Karpas-422 (cell line): ENCODE results near the gene ZNF32. TPM values are rescaled to one million over a fixed set of nuclear protein-coding genes. Genes with fewer than 3 reads are reported as not detected.
A peak's percentile ranks its signal among the peaks of the same experiment; 100 is the strongest.

Experiments
- DNase-seq: peaks from one replicate; pipeline ENCODE4 v3.0.0-alpha.2; 2015
- H2AFZ ChIP-seq: fragments of 200-600 bp; sonication (generic); 2 replicates; pipeline ENCODE4 v1.6.1; 2014; ENCODE audit warnings: antibody characterized with exemption, low read length, mixed read lengths
- H3K27ac ChIP-seq: fragments of 200-600 bp; sonication (generic); 2 replicates; pipeline ENCODE4 v1.5.1; 2014; ENCODE audit warnings: mild to moderate bottlenecking, low read length, moderate library complexity
- H3K27me3 ChIP-seq: fragments of 200-600 bp; sonication (generic); 2 replicates; pipeline ENCODE4 v1.6.1; 2014; ENCODE audit warnings: low read length, mixed read lengths
- H3K36me3 ChIP-seq: fragments of 200-600 bp; sonication (generic); 2 replicates; pipeline ENCODE4 v1.6.1; 2014; ENCODE audit warnings: low read length, mixed read lengths; ENCODE audit not compliant: insufficient read depth
- H3K4me1 ChIP-seq: fragments of 200-600 bp; sonication (generic); 2 replicates; pipeline ENCODE4 v1.6.1; 2014; ENCODE audit warnings: mild to moderate bottlenecking, low read length, mixed read lengths
- H3K4me2 ChIP-seq: fragments of 200-600 bp; sonication (generic); 2 replicates; pipeline ENCODE4 v1.6.1; 2014; ENCODE audit warnings: low read length, low read depth, mild to moderate bottlenecking; ENCODE audit not compliant: poor library complexity, severe bottlenecking
- H3K4me3 ChIP-seq: fragments of 200-600 bp; sonication (generic); 2 replicates; pipeline ENCODE4 v1.5.1; 2014; ENCODE audit warnings: mild to moderate bottlenecking, antibody characterized with exemption, low read length, mixed read lengths
- H3K79me2 ChIP-seq: fragments of 200-600 bp; sonication (generic); 2 replicates; pipeline ENCODE4 v1.6.1; 2014; ENCODE audit warnings: mild to moderate bottlenecking, low read length, mixed read lengths
- H3K9ac ChIP-seq: fragments of 200-600 bp; sonication (generic); 2 replicates; pipeline ENCODE4 v1.6.0; 2014; ENCODE audit warnings: low read length
- H3K9me2 ChIP-seq: fragments of 200-600 bp; sonication (generic), shearing (Covaris generic); replicated peaks from 2 replicates; pipeline ENCODE4 v1.6.0; 2014; ENCODE audit warnings: mild to moderate bottlenecking, low read length, moderate library complexity; ENCODE audit not compliant: insufficient read depth
- H3K9me3 ChIP-seq: fragments of 300-700, 200-600 bp; sonication (generic); 2 replicates; pipeline ENCODE4 v1.6.1; 2014; ENCODE audit warnings: low read length, mixed read lengths
- H4K20me1 ChIP-seq: fragments of 200-600 bp; sonication (generic); 2 replicates; pipeline ENCODE4 v1.6.1; 2014; ENCODE audit warnings: mild to moderate bottlenecking, antibody characterized with exemption, low read length, low read depth; ENCODE audit not compliant: insufficient read depth
- total RNA-seq: library from RNA; depleted of rRNA; stranded (reverse); fragments of >200 nt; shearing (Covaris generic); gene quantifications from 2 replicates; pipeline ENCODE4 v1.2.3, GENCODE V29; 2014; ENCODE audit warnings: low replicate concordance

ZNF32 gene
- total RNA-seq, 1 experiment from 2014 or later: 30.3 TPM

GRCh38 chr10:43692051-43692825 is 43.6 kb upstream of the ZNF32 start:
- H3K36me3 ChIP-seq: no peaks in the 10 kb centered on the region
- no peaks in the 10 kb centered on the region for H4K20me1 ChIP-seq
- H3K9me2 ChIP-seq: no peaks in the 10 kb centered on the region
- no peak overlapping the region for H3K4me2 ChIP-seq
- DNase-seq: no peak
- H3K27me3 ChIP-seq: no peaks in the 10 kb centered on the region
- no peak overlapping the region for H3K27ac ChIP-seq
- no peak overlapping the region for H2AFZ ChIP-seq
- H3K4me3 ChIP-seq: no peak overlapping the region
- H3K9me3 ChIP-seq: no peaks in the 10 kb centered on the region
- no peak overlapping the region for H3K9ac ChIP-seq
- H3K79me2 ChIP-seq: no peaks in the 10 kb centered on the region
- H3K4me1 ChIP-seq: peaks cover 5% of the 10 kb centered on the region; the same call in 1 of the 2 replicates

GRCh38 chr10:43691485-43691884 is 42.8 kb upstream of the ZNF32 start:
- Histone ChIP-seq H3K4me1 (peaks cover 5% of the 10 kb centered on the region; the same call in 1 of the 2 replicates), H3K79me2 (no peaks in the 10 kb centered on the region), H3K36me3 (no peaks in the 10 kb centered on the region), H4K20me1 (no peaks in the 10 kb centered on the region), H3K4me2 (no peak overlapping the region), H3K9me2 (no peaks in the 10 kb centered on the region), H3K9ac (no peak overlapping the region), H3K9me3 (no peaks in the 10 kb centered on the region), H3K27me3 (no peaks in the 10 kb centered on the region), H3K27ac (no peak overlapping the region), H3K4me3 (no peak overlapping the region), H2AFZ (no peak overlapping the region)
- DNase-seq: no peak

GRCh38 chr10:43689955-43690771 is 41.5 kb upstream of the ZNF32 start:
- no peak overlapping the region for H3K4me3 ChIP-seq

GRCh38 chr10:43689618-43689954 is 40.9 kb upstream of the ZNF32 start:
- Histone ChIP-seq H2AFZ (no peak overlapping the region), H3K79me2 (no peaks in the 10 kb centered on the region), H3K4me1 (peaks cover 5% of the 10 kb centered on the region; the same call in 1 of the 2 replicates), H3K4me3 (no peak overlapping the region), H3K9me3 (no peaks in the 10 kb centered on the region), H3K9ac (no peak overlapping the region), H3K36me3 (no peaks in the 10 kb centered on the region), H3K27ac (no peak overlapping the region), H3K9me2 (no peaks in the 10 kb centered on the region), H4K20me1 (no peaks in the 10 kb centered on the region), H3K27me3 (no peaks in the 10 kb centered on the region), H3K4me2 (peak overlapping the region; percentile 20)
- no peak for DNase-seq

More at GRCh38 chr10:43689955-43690771, 41.5 kb upstream of the ZNF32 start:
- DNase-seq: peak; percentile 89
- Histone ChIP-seq H2AFZ (no peak overlapping the region), H3K27me3 (no peaks in the 10 kb centered on the region), H3K9ac (0 out of 2 replicates have a peak overlapping the region, but pooled peaks have one; percentile 4), H3K4me1 (peaks cover 5% of the 10 kb centered on the region; the same call in 1 of the 2 replicates), H3K9me3 (no peaks in the 10 kb centered on the region), H3K36me3 (no peaks in the 10 kb centered on the region), H3K27ac (no peak overlapping the region), H3K4me2 (peak overlapping the region; percentile 20), H3K79me2 (no peaks in the 10 kb centered on the region), H3K9me2 (no peaks in the 10 kb centered on the region), H4K20me1 (no peaks in the 10 kb centered on the region)

- H3K79me2 ChIP-seq: no peaks in the 10 kb centered on the region
- H3K4me2 ChIP-seq: no peak overlapping the region
- no peak overlapping the region for H2AFZ ChIP-seq
- no peak overlapping the region for H3K27ac ChIP-seq
- H3K36me3 ChIP-seq: no peaks in the 10 kb centered on the region
- no peaks in the 10 kb centered on the region for H4K20me1 ChIP-seq
- no peak overlapping the region for H3K4me3 ChIP-seq
- H3K9ac ChIP-seq: no peak overlapping the region
- H3K4me1 ChIP-seq: peaks cover 5% of the 10 kb centered on the region; the same call in 1 of the 2 replicates
- no peaks in the 10 kb centered on the region for H3K27me3 ChIP-seq
- DNase-seq: no peak
- H3K9me2 ChIP-seq: no peaks in the 10 kb centered on the region
- no peaks in the 10 kb centered on the region for H3K9me3 ChIP-seq
Measured at GRCh38 chr10:43689007-43689491, 40.4 kb upstream of the ZNF32 start.

- no peak for DNase-seq
Measured at GRCh38 chr10:43688348-43688892, 39.7 kb upstream of the ZNF32 start.

GRCh38 chr10:43687373-43687772 is 38.7 kb upstream of the ZNF32 start:
- Histone ChIP-seq H4K20me1 (no peaks in the 10 kb centered on the region), H3K36me3 (no peaks in the 10 kb centered on the region), H3K79me2 (no peaks in the 10 kb centered on the region), H3K9me3 (no peaks in the 10 kb centered on the region), H3K27me3 (no peaks in the 10 kb centered on the region), H3K9ac (no peak overlapping the region), H3K9me2 (no peaks in the 10 kb centered on the region), H3K4me2 (no peak overlapping the region), H3K27ac (no peak overlapping the region), H3K4me1 (peaks cover 5% of the 10 kb centered on the region; the same call in 1 of the 2 replicates), H2AFZ (no peak overlapping the region), H3K4me3 (no peak overlapping the region)
- DNase-seq: no peak

More at GRCh38 chr10:43688348-43688892, 39.7 kb upstream of the ZNF32 start:
- H3K4me2 ChIP-seq: no peak overlapping the region
- H3K9me2 ChIP-seq: no peaks in the 10 kb centered on the region
- no peaks in the 10 kb centered on the region for H3K79me2 ChIP-seq
- no peak overlapping the region for H3K4me3 ChIP-seq
- H3K9ac ChIP-seq: no peak overlapping the region
- H2AFZ ChIP-seq: no peak overlapping the region
- H3K27me3 ChIP-seq: no peaks in the 10 kb centered on the region
- H3K36me3 ChIP-seq: no peaks in the 10 kb centered on the region
- H4K20me1 ChIP-seq: no peaks in the 10 kb centered on the region
- no peak overlapping the region for H3K27ac ChIP-seq
- H3K4me1 ChIP-seq: peaks cover 5% of the 10 kb centered on the region; the same call in 1 of the 2 replicates
- H3K9me3 ChIP-seq: no peaks in the 10 kb centered on the region

GRCh38 chr10:43686414-43686813 is 37.7 kb upstream of the ZNF32 start:
- Histone ChIP-seq H4K20me1 (no peaks in the 10 kb centered on the region), H3K27ac (no peak overlapping the region), H3K9me3 (no peaks in the 10 kb centered on the region), H3K4me3 (no peak overlapping the region), H3K4me1 (peaks cover 5% of the 10 kb centered on the region; the same call in 1 of the 2 replicates), H3K36me3 (no peaks in the 10 kb centered on the region), H3K79me2 (no peaks in the 10 kb centered on the region), H3K4me2 (no peak overlapping the region), H3K27me3 (no peaks in the 10 kb centered on the region), H3K9ac (no peak overlapping the region), H2AFZ (no peak overlapping the region), H3K9me2 (no peaks in the 10 kb centered on the region)
- DNase-seq: peak; percentile 47
